Esophagus mucosa (tissue), 1 donor: Measurements from ENCODE around the gene AASDHPPT. TPM values are rescaled to one million over a fixed set of nuclear protein-coding genes. Genes with fewer than 3 reads are reported as not detected.
"Not testable (repeated sequence)": the region's sequence is repeated elsewhere in the genome, so short reads cannot be mapped to it uniquely, and the experiment has no call there.

Experiments
- ATAC-seq: fragments of 200-7000 bp; cut with Tn5 transposase; one replicate; pipeline ENCODE4 v1.9.1; 2020
- total RNA-seq: library from RNA; stranded (reverse); gene quantifications from one replicate; pipeline ENCODE4 v1.2.4, GENCODE V29; 2023
- donor health status: DM: yes; HTN: yes; CAD: no.

The AASDHPPT gene, protein sequence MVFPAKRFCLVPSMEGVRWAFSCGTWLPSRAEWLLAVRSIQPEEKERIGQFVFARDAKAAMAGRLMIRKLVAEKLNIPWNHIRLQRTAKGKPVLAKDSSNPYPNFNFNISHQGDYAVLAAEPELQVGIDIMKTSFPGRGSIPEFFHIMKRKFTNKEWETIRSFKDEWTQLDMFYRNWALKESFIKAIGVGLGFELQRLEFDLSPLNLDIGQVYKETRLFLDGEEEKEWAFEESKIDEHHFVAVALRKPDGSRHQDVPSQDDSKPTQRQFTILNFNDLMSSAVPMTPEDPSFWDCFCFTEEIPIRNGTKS
- 23.6 TPM for total RNA-seq

DNA sequence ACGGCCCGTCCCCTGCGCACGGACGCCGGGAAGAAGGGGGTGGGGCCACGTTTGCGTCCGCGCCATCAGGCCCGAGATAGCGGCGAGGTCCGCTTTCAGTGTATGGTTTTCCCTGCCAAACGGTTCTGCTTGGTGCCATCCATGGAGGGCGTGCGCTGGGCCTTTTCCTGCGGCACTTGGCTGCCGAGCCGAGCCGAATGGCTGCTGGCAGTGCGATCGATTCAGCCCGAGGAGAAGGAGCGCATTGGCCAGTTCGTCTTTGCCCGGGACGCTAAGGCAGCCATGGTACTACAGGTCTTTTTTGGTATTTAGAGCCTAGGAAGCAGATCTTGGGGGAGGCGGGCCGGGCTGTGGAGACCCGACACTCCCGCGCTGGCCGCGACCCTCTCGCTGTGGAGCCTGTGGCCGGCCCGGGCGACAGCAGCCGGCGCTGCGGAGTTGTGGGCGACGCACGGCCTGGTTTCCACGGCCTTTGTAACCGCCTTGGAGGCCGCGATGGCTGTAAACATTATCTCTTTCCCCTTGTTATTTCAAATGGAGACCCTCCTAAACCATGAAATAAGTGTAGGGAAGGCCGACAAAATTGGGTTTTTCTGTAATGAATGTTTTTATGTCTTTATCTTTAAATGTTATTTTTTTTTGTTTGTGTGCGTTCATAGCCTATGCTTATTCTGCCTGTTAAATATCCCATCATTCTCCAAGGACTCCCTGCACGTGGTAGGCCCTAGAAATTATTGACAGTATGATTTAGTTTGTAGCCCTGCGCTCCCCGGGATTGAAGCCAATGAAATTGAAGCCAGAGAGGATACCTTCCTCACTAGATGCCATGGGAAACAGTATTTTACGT lies at the start of gene AASDHPPT:
AASDHPPT (plus strand) TSS at position 54 of the 847 bp plus-strand sequence; CDS start at position 103, 49 bp downstream.
- ATAC-seq = no peak

DNA sequence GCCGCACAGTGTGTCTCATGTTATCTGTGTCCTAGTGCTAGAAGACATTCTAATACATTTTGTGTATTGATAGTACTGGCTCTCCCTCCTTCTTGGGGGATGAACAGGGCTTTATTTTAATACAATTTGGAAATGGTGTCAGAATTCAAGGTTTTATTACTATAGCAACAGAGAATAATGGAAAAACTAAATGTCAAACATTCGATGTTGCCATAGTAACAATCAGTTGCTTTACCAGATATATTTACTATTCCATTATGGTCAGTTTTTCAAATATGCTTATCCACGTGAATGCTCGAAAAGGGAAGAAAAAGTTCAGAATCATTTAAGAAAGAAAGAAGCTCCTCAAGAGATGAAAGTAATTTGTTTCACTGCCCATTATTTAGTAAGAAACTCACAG lies 46.9 kb upstream of the AASDHPPT start:
- no peak for ATAC-seq

DNA sequence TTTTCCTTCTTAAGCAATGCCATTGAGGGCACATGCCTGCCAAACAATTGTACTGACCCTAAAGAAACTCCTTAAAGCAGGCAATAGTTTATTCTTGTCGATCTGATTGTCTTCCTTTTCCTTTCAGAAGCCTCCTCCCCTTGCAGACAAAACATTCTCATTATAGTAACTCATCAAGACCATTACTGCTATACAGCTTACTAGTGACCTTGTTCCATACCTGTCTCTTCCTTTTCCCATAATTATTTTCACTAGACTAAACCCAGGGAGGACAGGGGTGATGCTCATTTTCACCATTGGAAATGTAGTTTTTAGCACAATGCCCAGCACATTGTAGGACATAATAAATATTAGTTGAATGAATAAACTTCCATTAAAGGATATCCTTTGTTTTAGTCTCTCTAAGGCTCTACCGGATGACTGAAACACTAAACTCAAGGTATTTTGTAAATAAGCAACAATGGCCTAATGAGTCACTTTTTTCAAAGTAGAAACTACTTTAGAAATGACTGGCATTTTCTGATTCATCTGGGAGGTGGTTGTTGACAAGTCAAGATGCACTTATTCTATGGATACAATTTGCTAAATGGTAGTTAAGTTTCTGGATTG lies 46.2 kb upstream of the AASDHPPT start:
- peak; percentile 25 for ATAC-seq

DNA sequence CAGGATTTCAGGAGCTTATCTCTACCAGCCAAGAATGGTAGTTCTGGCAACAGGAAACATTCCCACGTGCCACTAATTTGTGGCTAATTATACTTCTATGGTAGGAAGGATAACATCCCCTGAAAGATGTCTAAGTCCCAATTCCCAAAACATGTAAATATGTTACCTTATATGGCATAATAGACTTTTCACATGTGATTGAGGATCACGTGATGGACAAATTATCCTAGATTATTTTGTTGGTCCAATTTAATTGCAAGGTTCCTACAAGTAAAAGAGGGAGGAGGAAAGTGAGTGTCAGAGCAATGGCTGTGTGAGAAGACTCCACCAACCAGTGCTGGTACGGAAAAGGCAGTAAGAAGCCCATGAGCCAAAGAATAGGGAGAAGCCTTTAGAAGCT lies 45.5 kb upstream of the AASDHPPT start:
- ATAC-seq = no peak

DNA sequence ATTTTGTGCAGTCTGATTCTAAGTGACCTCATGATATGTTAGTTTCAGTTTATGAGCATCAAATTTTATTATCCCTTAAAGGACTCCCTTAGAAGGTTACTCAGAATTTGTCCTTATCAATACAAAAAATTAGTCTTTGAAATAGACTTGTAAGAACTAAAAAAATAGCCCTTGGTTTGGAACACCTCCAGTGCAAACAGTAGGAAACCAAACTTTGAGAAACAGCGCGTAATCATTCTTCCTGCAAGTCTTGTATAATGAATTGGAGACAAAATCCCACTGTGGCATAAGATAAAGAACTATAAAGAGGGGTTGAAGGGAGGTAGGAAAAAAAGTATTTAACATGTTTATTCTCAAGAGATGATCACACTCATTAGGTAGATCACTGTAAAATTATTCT lies 44.6 kb upstream of the AASDHPPT start:
- ATAC-seq = no peak

DNA sequence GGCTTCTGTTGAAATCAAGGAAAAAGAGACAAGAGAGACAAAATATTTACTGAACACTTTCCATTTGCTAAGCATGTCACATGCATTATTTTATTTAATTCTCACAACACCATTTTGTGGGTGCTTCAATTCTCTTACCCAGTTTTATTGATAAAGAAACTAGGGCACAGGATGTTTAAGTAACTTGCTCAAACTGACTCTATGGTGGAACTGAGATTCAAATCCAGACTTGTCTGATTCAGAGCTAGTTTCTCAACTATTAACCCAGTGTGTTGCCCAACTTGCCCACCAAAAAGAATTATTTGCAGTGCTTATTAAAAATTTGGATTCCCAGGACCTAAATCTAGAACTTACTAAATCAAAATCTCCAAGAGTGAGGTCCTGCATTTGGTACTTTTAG lies 33.9 kb upstream of the AASDHPPT start:
- ATAC-seq = no peak

DNA sequence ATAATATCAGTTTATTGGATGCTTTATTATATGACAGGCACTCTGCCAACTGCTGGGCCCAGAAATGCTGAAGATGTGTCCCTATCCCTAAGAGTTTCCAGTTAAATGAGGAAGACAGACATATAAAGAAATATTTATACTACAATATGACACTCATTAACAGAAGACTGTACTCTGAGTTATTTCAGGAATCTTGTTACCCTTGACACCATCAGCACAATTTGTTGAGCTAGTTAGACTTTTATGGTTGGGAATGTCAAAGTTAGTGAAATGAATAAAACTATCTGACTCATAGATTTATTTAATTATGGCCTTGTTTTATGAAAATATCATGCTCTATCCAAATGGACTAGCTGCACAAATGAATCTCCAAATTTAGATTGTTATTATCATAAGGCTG lies 29.8 kb upstream of the AASDHPPT start:
- ATAC-seq = no peak

DNA sequence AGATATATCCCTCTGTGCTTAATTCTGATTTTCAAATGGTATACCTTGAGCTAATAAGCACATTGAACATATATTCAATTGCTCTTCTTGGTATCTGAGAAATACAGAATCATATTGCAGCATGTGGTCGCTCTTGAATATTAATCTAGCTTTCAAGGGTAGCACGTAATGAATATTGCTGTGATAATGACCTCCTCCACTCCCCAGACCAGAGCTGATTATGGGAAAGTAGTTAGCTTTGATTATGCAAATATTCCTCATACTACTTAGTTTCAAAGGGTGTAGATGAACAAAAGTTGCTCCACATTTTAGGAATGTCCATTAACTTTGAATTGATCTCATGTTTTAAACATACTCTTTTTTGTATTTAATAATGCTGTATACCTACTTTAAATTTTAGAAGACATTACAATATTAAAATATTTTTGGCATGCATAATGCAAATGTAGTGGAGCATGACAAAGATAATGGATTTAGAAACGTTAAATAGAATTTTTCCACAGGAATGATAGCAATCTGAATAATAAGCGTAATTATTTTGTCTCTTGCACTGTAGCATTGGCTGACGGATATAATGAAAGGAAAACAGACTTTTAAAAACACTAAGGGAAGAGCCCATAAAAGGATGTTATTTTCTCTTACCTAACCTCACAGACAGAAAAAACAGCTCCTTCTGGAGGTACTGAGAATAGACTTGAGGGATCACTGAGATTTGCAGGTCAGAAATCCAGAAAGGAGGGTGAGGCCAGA lies 27.6 kb upstream of the AASDHPPT start:
- ATAC-seq = no peak

DNA sequence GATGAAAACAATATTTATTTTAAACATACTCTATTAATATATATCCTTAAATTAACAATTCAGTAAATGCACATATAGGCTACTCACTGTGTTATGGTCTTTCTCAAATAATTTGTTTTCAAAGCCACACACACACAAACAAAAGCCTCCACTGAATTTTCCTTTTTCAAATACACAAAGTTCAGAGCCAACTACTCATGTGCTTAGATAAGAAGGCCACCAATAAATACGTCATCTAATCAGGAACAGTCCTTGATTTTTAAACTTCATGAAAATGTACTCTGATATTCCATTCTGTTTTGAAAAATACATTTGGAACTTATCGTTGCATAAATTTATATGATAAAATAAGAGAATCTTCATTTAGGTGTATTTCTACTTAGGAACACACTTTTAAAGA lies 26.4 kb upstream of the AASDHPPT start:
- ATAC-seq = no peak

DNA sequence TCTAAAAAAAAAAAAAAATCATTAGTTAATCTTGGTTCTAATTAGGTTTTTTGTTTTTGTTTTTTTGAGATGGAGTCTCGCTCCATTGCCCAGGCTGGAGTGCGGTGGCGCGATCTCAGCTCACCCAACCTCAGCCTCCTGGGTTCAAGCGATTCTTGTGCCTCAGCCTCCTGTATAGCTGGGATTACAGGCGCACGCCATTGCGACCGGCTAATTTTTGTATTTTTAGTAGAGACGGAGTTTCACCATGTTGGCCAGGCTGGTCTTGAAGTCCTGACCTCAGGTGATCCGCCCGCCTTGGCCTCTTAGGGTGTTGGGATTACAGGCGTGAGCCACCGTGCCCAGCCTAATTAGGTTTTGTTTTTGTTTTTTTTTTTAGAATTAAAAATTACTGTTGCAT lies 19.1 kb upstream of the AASDHPPT start:
- not testable (repeated sequence) for ATAC-seq

DNA sequence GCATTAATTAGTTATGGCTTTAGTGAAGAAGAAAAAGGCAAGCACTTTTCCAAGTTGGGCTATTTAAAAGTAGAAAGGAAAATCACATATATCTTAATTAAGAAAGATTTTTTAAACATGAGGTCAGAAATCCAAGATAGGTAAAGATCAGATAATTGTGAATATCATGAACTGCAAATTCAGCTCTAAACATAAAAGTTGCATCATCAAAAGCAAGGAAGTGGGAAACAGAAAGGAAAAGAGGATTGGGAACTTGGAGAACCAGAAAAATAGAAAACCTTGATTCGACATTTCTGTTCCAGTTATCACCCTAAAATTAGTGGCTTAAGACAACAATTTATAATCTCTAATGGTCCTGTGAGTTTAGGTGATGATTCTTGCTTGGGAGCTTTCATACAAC lies 17.8 kb upstream of the AASDHPPT start:
- no peak for ATAC-seq

DNA sequence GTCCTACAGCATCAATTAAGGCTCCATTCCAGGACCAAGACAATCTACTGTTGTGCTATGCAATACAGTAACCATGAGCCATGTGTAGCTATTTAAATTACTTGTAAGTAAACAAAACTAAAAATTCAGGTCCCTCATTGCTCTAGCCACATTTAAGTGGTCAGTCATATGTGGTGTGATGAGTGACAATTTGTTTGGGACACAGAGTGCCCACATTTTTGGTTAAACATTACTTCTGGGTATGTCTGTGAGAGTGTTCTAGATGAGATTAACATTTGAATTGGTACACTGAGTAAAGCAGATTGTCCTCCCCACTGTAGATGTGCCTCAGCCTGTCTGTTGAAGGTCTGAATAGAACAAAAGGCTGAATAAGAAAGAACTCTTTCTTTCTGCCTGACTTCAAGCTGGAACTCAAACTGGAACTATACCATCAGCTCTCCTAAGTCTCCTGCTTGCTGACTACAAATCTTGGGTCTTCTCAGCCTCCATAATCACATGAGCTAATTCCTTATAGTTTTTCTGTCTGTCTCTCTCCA lies 16.1 kb upstream of the AASDHPPT start:
- no peak for ATAC-seq

DNA sequence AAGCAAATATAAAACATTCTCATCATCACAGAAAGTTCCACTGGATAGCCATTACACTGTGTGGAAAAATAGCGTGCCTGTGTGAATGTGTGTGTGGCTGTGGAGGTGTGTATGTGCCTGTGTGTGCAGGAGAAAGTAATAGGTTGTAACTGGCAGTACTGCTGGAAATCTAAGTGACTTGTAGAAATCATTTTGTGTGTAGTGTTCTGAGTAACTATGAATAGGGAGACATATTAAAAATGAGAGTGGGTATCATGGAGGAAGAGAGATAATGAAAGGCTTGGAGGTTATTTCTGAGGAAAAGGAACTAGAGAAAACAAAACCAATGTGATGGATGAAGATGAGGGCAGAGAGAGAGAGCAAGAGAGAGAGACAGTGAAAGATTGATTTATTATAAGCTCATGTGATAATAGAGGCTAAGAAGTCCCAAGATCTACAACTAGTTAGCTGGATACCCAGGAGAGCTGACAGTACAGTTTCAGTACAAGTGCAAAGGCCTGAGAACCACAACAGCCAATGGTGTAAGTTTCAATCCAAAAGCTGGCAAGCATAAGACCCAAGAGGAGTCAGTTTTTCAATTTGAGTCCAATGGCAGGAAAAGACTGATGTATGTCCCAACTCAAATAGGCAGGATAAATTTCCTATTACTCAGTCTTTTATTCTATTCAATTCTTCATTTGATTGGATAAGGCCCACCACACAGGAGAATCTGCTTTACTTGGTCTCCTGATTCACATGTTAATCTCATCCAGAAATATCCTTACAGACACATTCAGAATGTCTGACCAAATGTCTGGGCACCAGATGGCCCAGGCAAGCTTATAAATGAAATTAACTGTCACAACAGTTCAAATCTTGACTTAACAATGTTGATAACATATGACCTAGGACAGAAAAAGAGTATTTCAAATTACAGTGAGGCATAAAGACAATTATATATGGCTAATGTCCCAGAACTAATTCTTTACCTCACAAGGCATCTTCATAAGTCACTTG lies 15.2 kb upstream of the AASDHPPT start:
- ATAC-seq = no peak

DNA sequence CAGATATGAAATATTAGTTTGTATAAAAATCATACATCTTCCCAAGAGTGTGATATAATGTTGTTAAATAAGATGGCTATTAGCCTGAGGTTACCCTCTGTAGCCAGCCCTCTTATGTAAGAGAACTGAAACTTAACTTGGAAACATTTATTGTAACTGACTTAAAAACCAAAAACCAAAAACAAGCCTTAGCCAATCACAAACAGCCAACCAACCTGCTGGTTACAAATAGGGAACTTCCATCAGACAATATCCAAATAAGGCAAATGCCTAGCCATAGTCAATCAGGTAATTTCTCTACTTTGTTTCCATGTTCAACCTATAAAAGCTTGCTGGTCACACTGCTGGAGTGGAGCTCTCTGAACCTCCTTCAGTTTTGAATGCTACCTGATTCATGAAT lies 14.5 kb upstream of the AASDHPPT start:
- no peak for ATAC-seq

DNA sequence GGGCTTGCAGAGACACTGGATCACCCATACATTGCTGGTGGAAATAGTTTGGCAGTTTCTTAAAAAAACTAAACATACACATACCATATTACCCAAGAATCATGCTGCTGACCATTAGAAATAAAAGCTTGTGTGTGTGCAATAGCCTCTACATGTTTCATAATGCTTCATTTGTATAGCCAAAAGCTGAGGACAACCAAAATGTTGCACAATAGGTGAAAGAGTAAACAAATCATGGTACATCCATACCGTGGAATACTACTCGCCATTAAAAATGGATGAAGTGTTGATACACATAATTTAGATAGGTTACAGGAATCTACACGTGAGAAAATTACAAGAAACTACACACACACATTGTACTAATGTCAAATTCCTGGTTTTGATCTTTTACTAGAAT lies 6.9 kb upstream of the AASDHPPT start:
- ATAC-seq = no peak

DNA sequence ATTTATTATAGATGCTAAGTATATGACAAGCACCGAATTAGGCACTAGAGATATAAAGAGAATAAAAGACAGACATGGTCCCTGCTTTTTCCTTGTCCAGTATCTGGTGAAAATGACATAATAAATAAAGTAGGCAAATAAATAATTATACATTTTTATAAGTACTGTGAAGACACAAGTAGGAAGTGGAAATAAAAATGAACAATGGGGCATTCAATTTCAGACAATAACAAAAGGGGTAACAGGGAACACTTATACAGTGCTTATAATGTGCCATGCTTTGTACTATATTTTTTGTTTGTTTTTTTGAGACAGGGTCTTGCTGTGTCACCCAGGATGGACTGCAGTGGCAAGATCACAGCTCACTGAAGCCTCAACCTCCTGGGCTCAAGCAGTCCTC lies 4.7 kb upstream of the AASDHPPT start:
- ATAC-seq = no peak

DNA sequence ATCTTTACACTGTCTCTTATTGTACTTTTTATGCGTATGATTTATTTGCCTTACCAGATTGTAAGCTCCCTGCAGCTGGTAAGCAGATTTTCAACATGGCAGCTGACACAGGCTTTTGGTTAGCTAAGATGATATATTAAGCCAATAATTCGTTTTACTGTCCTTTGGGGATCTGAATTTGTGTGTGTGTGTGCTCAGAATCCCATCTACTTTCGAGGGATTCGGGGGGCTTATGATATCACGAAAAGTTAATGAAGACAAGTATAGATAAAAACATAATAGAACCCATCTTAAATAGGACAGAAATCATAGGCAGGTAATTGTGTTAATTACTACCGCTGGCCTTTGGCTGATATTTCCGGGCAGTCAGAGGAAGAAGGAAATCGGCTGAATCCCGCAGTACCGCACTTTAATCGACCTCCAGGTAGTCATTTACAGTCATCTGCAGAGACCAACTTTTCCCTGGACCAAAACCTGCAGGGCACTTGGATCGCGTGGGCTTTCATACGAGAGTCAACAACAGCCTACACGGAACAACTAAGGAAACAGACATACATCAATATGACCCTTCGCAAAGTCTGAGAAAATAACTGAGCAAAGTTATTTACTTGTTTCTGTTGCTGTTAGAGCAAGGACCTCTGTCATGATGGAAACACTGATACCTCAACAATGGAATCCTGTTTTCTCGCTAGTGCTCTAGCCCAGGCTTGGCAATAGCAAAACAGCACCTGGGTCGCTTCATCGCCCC lies 1.1 kb upstream of the AASDHPPT start:
- ATAC-seq = no peak

DNA sequence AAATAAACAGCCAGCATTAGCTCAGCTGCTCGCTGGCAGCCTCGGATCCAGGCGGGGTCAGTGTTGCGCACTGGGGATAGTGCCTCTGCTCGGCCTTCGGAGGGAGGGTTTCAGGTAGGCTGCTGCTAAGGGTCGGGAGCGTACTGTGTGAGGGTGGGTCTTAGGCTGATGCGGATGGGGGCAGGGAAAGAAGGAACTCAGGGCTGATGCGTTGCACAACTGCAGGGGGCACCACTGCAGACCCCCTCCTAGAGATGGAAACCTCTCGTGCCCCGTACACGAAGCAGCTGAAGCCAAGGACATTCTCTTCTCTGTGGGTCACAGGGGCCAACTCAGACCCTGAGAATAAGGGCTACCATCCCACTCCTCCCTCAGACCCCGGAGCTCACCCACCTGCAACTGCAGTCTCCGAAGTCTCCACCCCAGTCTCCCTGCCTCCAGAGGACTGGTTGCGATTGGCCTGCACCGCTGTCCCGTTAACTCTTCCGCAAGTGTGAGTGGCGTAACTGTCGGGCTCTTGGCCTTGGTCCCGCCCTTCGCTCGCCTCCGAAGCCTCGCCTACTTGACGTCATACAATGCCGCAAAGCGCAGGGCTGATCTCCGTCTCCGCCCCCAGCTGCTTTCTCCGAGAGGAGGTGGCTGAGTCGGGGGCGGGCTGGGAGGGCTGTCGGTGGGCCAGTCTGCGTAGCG lies 398 bp upstream of the AASDHPPT start, which contains the start of gene KBTBD3:
KBTBD3 (minus strand) TSS at position 429 of the 690 bp plus-strand sequence. CDS start 18,250 bp downstream, outside the sequence.
- peak; percentile 99 for ATAC-seq

DNA sequence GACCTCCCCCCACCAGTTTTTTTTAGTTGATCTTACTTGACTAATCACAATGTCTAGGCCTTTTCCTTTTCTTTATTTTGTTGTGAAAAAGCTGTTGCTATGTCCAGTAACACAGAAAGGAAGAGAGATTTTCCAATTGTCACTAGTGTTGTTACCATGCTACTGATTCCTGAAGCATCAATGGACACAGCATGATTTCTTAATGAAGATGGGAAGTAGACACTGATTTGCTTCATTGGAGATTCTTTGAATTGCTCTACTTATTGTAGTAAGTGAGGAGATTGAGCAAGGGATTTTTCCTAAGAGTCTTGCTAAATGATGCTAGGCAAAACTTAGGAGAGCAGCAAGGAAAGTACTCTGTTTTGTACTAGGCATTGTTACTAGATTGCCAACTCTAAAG lies 4.6 kb downstream of the AASDHPPT start:
- no peak for ATAC-seq

DNA sequence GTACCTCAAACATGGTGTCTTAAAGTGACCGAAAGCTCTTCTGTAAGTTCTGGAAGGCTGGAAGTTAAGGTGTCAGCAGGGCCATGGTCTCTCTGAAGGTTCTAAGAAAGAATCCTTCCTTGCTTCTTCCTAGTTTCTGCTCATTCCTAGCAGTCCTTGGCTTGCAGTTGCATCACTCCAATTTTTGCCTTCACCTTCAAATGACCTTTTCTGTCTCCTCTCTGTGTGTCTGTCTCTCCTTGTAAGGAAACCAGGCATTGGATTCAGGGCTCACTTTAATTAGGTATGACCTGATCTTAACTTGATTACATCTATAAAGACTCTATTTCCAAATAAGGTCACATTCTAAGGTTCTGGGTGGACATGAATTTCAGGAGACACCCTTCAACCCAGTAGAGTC lies 8.7 kb downstream of the AASDHPPT start:
- no peak for ATAC-seq
